Heart left ventricle (tissue), 16 donors: Measurements from ENCODE around the gene PTRH1. TPM values are rescaled to one million over a fixed set of nuclear protein-coding genes. Genes with fewer than 3 reads are reported as not detected.

Experiments
- ATAC-seq, 4 donors: fragments of 200-7000 bp; cut with Tn5 transposase; one replicate each; pipeline ENCODE4 v1.9.1; 2020 to 2022; ENCODE audit warnings: moderate library complexity in 4 of 4, mild to moderate bottlenecking in 3 of 4, moderate number of reproducible peaks in 1 of 4
- DNase-seq, 5 donors: peaks; one replicate each; pipeline ENCODE4 v3.0.0-alpha.2; 2020
- H3K27ac ChIP-seq, 12 donors: fragments of 200-600 bp; sonication (generic) in 4 of 12; one replicate each; pipeline versions ENCODE4 v1.5.0 to v1.8.0; 2016 to 2022; ENCODE audit warnings: mild to moderate bottlenecking in 2 of 12
- H3K27me3 ChIP-seq, 9 donors: fragments of 200-600 bp; sonication (generic) in 2 of 9; one replicate each; pipeline versions ENCODE4 v1.5.1 to v1.8.0; 2016 to 2022; ENCODE audit warnings: mild to moderate bottlenecking in 3 of 9
- H3K36me3 ChIP-seq, 9 donors: fragments of 200-600 bp; sonication (generic) in 2 of 9; one replicate each; pipeline versions ENCODE4 v1.5.0 to v1.8.0; 2018 to 2022; ENCODE audit warnings: mild to moderate bottlenecking in 2 of 9
- H3K4me1 ChIP-seq, 12 donors: fragments of 200-600 bp; sonication (generic) in 4 of 12; one replicate each; pipeline versions ENCODE4 v1.5.0 to v1.8.0; 2016 to 2022; ENCODE audit warnings: mild to moderate bottlenecking in 3 of 12
- H3K4me3 ChIP-seq, 12 donors: fragments of 200-600 bp; sonication (generic) in 4 of 12; one replicate each; pipeline versions ENCODE4 v1.5.0 to v1.8.0; 2017 to 2022; ENCODE audit warnings: mild to moderate bottlenecking in 9 of 12, moderate library complexity in 4 of 12
- H3K9me3 ChIP-seq, 12 donors: fragments of 200-600 bp; sonication (generic) in 4 of 12; one replicate each; pipeline versions ENCODE4 v1.5.0 to v1.8.0; 2016 to 2022; ENCODE audit warnings: mild to moderate bottlenecking in 1 of 12
- POLR2A ChIP-seq, 2 donors: fragments of 450-650 bp; IDR thresholded peaks; one replicate each; pipeline ENCODE4 v1.6.1; 2017; ENCODE audit warnings: antibody characterized with exemption in 2 of 2, mild to moderate bottlenecking in 2 of 2, moderate library complexity in 2 of 2
- WGBS, 4 donors: extraction: QIAGEN DNeasy Blood & Tissue Kit in 2 of 4; methylation state at CpG; one replicate each; pipeline versions ENCODE4 v1.1.5 to v1.1.7; 2013 to 2018; 5-methylcytosine and 5-hydroxymethylcytosine counted together
- intact Hi-C, 10 donors: fragments of 100-400 bp; cut with DNase I; formaldehyde crosslinking; loops; one replicate each; pipeline versions ENCODE4 v1.11.1 to v1.14.2; 2022
- polyA plus RNA-seq, 2 donors: library from polyadenylated mRNA; stranded (reverse); fragments of 200-250 nt; gene quantifications; one replicate each; pipeline ENCODE4 v1.2.3, GENCODE V29; 2013
- total RNA-seq, 9 donors: library from RNA; depleted of rRNA in 2 of 9; stranded (reverse); fragments of >200 nt in 2 of 9; fragmentation: NEBNext Ultra II Directional in 3 of 9; extraction: Animal tissue kit (Norgen Biotek cat#: 25700) in 3 of 9; gene quantifications; one replicate each; pipeline versions ENCODE4 v1.1.0 to v1.2.4, GENCODE V29; 2016 to 2023
- TF ChIP-seq, protein P1 (sequence below), 12 donors: fragments of 200-600 bp; sonication (generic) in 4 of 12; IDR thresholded peaks; one replicate each; pipeline versions ENCODE4 v1.5.0 to v1.8.0; 2018 to 2022; ENCODE audit warnings: antibody characterized with exemption in 12 of 12, mild to moderate bottlenecking in 5 of 12
- donor health status: ischemic (EF 13 %, LVEDD 7.1; RV severe dilation, severe dysfunction).
- donor health status: healthy with polysubstance abuse.
- donor health status: DM: no; HTN: yes; CAD: no.
- donor health status: DM: no; HTN: no; CAD: no.
- donor health status: ischemic (EF 25% LVEDD 6.9; RV normal size, moderate dysfunction).
- donor health status: ischemic (EF 25% LVEDD 5.7; RV mildly dilated, moderate dysfunction).
- donor health status: healthy.
- donor health status: DM: yes; HTN: yes; CAD: no.
- donor health status: ischemic (EF 35%, LVEDD 5.7; RV mildly dilated, moderate dysfunction).
- donor health status: nonischemic (EF 11% LVEDD 7.7; RV severe dilation, severe dysfunction).
- donor health status: DM: yes; HTN: yes; CAD: no.
- donor health status: PGD.
- donor health status: ischemic (EF 29% LVEDD 5.4; RV normal size, mild dysfunction).
- donor health status: nonischemic (EF 23%, LVEDD 6.1; RV moderate dilation, normal function).

The PTRH1 gene
- total and polyA plus RNA-seq, 11 donors, result 7.3 to 44.7 (median 14.0) TPM

DNA sequence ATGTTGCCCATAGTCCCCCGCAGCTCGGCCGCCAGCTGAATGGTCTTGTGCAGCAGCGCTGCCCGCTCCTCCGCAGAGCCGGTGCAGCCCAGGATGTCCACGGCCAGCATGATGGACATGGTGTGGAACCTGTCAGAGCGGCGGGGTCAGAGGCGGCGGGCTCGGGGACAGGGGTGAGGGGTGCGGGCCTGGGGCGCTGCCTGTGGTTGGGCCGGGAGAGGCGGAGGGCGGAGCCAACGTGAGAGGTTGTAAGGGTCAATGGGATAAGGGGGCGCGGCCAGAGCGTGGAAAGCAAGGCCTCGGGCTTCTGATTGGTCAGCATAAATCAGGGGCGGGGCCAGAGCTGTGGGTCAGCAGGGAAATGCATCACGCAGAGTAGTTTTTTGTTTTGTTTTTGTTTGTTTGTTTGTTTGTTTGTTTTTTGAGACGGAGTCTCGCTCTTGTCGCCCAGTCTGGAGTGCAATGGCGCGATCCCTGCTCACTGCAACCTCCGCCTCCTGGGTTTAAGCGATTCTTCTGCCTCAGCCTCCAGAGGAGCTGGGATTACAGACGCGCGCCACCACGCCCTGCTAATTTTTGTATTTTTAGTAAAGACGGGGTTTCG, 26.5 kb upstream of the PTRH1 start:
- ATAC-seq, result peak; percentile 65 to 84 (median 80)
- H3K4me1 ChIP-seq, result peaks cover 0 to 32% (median 10%) of the 10 kb centered on the region in 12 donors
- H3K36me3 ChIP-seq, result peaks cover 0 to 89% (median 77%) of the 10 kb centered on the region in 9 donors
- H3K4me3 ChIP-seq, result peak overlapping the region in 11 of 12 donors; percentile 4 to 55 (median 44)
- H3K27me3 ChIP-seq, result no peaks in the 10 kb centered on the region
- H3K27ac ChIP-seq, result peak overlapping the region in 7 of 12 donors; percentile 0 to 60 (median 33)
- TF ChIP-seq, protein P1, sequence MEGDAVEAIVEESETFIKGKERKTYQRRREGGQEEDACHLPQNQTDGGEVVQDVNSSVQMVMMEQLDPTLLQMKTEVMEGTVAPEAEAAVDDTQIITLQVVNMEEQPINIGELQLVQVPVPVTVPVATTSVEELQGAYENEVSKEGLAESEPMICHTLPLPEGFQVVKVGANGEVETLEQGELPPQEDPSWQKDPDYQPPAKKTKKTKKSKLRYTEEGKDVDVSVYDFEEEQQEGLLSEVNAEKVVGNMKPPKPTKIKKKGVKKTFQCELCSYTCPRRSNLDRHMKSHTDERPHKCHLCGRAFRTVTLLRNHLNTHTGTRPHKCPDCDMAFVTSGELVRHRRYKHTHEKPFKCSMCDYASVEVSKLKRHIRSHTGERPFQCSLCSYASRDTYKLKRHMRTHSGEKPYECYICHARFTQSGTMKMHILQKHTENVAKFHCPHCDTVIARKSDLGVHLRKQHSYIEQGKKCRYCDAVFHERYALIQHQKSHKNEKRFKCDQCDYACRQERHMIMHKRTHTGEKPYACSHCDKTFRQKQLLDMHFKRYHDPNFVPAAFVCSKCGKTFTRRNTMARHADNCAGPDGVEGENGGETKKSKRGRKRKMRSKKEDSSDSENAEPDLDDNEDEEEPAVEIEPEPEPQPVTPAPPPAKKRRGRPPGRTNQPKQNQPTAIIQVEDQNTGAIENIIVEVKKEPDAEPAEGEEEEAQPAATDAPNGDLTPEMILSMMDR (IDR thresholded peaks at IDR 0.05), result no peak
- no peak for TF ChIP-seq POLR2A (IDR thresholded peaks at IDR 0.05)
- DNase-seq, result peak; percentile 78 to 89 (median 83)
- intact Hi-C loops, result loop anchor here in 1 of 10 donors (2.0 kb wide), 1 partner anchor 175 kb away; the partner anchor contains the start of gene ST6GALNAC4
- WGBS, 4 donors, result 46 to 61% (median 57%) methylated on average over 36 to 38 of the region's 38 CpGs
- no peaks in the 10 kb centered on the region for H3K9me3 ChIP-seq

DNA sequence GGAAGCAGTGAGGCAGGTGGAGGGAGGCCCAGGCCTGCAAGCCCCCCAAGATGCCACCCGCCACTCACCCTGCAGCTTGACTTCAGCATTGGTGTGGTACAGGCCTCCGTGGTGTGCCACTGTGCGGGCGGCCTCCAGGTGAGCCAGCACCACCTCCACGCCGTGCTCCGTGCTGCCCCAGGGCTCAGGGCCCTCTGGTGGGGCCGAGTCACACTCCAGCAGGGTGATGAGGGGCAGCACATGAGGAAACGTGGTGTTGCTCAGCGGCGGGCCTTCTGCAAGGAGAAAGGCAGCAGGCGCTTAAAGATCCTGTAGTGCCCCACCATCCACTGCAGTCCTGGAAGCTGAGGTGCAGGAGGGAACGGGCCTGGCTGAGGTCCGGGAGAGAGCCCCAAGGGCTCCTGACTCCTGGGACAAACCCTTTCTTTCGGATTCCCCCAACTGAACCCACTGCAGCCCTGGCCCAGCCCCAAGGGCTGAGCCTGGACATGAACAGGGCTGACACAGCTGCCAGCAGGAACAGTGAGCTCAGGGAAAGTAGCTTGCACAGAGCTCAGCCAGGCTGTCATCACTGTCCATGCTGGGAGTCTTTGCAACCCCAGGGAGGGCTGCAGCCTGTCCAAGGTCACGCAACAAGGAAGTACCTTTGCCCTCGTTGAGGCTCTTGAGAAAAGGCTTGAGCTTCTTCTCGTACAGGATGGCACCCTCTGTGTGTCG, 24.3 kb upstream of the PTRH1 start:
- intact Hi-C loops, result loop anchor here in 6 of 10 donors (5.0 to 10.0 kb wide), 5 partner anchors 43 to 235 kb away; partner anchors contain the start of gene ST6GALNAC4 (in 1 of the 6)
- H3K36me3 ChIP-seq, result peaks cover 0 to 67% (median 59%) of the 10 kb centered on the region in 9 donors
- TF ChIP-seq, protein P1 (IDR thresholded peaks at IDR 0.05), result no peak
- no peak for TF ChIP-seq POLR2A (IDR thresholded peaks at IDR 0.05)
- H3K9me3 ChIP-seq, result no peaks in the 10 kb centered on the region
- DNase-seq, result peak in 1 of 5 donors; percentile 69
- ATAC-seq, result no peak
- H3K4me1 ChIP-seq, result peaks cover 0 to 38% (median 15%) of the 10 kb centered on the region in 12 donors
- no peaks in the 10 kb centered on the region for H3K27me3 ChIP-seq
- 67 to 91% (median 83%) methylated on average over 10 to 19 of the region's 19 CpGs for WGBS, 4 donors
- peak overlapping the region in 9 of 12 donors; percentile 30 to 70 (median 51) for H3K27ac ChIP-seq
- no peak overlapping the region for H3K4me3 ChIP-seq

DNA sequence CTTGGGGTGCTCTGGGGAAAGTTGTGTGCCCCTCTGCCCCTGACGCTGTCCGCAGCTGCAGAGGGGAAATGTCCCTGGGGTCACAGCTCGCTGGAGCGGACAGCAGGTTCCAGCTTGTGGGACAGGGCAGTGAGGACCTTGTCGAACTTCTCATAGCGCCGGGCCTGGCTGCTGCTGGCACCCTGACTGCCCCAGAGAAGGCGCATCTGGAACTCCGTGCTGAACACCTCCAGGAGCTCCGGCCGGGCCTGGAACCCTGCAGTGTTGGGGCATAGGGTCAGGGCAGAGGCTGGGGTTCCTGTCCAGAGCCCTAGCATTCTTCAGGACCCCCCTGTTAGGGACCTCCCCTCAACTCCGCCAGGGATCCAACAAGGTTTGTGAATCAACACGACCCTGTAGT, 23.2 kb upstream of the PTRH1 start:
- Histone ChIP-seq H3K4me1 (peaks cover 0 to 47% (median 24%) of the 10 kb centered on the region in 12 donors), H3K27ac (no peak overlapping the region), H3K9me3 (no peaks in the 10 kb centered on the region), H3K4me3 (no peak overlapping the region), H3K36me3 (peaks cover 0 to 60% (median 52%) of the 10 kb centered on the region in 9 donors), H3K27me3 (no peaks in the 10 kb centered on the region)
- no peak for TF ChIP-seq POLR2A (IDR thresholded peaks at IDR 0.05)
- TF ChIP-seq, protein P1 (IDR thresholded peaks at IDR 0.05), result no peak
- intact Hi-C loops, result loop anchor here in 6 of 10 donors (5.0 to 10.0 kb wide), 5 partner anchors 44 to 234 kb away; partner anchors contain the start of gene ST6GALNAC4 (in 1 of the 6)
- 90 to 92% (median 90%) methylated on average over 13 of the region's 13 CpGs for whole genome bisulfite sequencing, 4 donors
- DNase-seq (no peak), ATAC-seq (no peak)
